ENCODE data around the gene ANO10. TPM values are rescaled to one million over a fixed set of nuclear protein-coding genes. Genes with fewer than 3 reads are reported as not detected.

ANO10 gene
- polyA plus RNA-seq, 3 donors: 11.2 to 24.8 (median 21.6) TPM

DNA sequence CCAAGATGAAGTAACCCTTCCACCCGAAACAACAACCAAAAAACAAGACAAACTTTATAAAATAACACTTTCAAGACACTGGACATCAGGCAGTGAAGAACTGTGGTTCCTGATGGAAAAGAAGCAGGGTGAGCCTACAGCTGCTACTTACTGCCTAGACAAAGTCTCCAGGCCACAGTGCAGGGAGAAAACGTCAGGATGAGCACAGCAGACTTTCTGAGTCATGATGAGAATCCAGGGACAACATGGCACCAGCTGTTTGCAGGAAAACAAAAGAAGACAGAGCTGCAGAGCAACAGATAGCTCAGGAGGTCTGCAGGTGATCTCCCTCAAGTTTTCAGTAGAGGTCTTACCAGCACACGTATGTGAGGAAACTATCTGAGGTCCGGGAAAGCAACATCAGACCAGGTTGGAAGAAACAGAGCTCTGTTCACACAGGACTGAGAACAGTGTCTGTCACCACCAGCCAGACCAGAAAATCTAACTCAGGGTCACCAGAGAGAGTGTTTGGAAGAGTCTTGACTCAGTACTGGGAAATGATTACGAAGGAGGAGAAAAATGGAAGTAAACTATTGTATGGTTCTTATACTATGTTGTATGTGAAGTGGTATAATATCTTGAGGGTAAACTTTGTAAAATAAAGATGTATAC lies 108.9 kb downstream of the ANO10 start:
- Mint-ChIP-seq H3K4me3 (no peak overlapping the region), H3K4me1 (no peaks in the 10 kb centered on the region), H3K9me3 (peaks cover 0 to 8% (median 2%) of the 10 kb centered on the region in 7 donors), H3K36me3 (peaks cover 20 to 24% of the 10 kb centered on the region in 2 donors), H3K27me3 (ENCODE audit: low read depth in 3 of 3) (no peaks in the 10 kb centered on the region), H3K27ac (peak overlapping the region in 1 of 7 donors; percentile 8)
- no peak overlapping the region for H3K27ac ChIP-seq (ENCODE audit: low read depth in 1 of 2, low read length in 2 of 2)
- H3K9ac ChIP-seq (ENCODE audit: insufficient read depth, low read length, poor library complexity, severe bottlenecking): no peak overlapping the region
- no peaks in the 10 kb centered on the region for H3K27me3 ChIP-seq (ENCODE audit: control insufficient read depth in 2 of 2, insufficient read depth in 2 of 2, low read length in 2 of 2)
- intact Hi-C loops (cut with micrococcal nuclease): no loop called here
- peaks cover 0 to 14% of the 10 kb centered on the region in 2 donors for H3K36me3 ChIP-seq (replicated peaks in 1 of 2; ENCODE audit: control insufficient read depth in 1 of 2, insufficient read depth in 2 of 2, low read length in 2 of 2)
- peaks cover 0 to 4% of the 10 kb centered on the region in 2 donors for H3K9me3 ChIP-seq (replicated peaks in 1 of 2; ENCODE audit: control insufficient read depth in 1 of 2, insufficient read depth in 1 of 2, low read length in 2 of 2)
- no peaks in the 10 kb centered on the region for H3K4me1 ChIP-seq (ENCODE audit: control insufficient read depth in 1 of 2, insufficient read depth in 2 of 2, low read length in 2 of 2)
- DNase-seq: no peak
- TF ChIP-seq, protein P1, sequence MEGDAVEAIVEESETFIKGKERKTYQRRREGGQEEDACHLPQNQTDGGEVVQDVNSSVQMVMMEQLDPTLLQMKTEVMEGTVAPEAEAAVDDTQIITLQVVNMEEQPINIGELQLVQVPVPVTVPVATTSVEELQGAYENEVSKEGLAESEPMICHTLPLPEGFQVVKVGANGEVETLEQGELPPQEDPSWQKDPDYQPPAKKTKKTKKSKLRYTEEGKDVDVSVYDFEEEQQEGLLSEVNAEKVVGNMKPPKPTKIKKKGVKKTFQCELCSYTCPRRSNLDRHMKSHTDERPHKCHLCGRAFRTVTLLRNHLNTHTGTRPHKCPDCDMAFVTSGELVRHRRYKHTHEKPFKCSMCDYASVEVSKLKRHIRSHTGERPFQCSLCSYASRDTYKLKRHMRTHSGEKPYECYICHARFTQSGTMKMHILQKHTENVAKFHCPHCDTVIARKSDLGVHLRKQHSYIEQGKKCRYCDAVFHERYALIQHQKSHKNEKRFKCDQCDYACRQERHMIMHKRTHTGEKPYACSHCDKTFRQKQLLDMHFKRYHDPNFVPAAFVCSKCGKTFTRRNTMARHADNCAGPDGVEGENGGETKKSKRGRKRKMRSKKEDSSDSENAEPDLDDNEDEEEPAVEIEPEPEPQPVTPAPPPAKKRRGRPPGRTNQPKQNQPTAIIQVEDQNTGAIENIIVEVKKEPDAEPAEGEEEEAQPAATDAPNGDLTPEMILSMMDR (IDR thresholded peaks at IDR 0.05): no peak
- no peaks in the 10 kb centered on the region for H3K79me2 ChIP-seq (ENCODE audit: insufficient read depth, low read length)
- no peak overlapping the region for H3K4me2 ChIP-seq (replicated peaks; ENCODE audit: extremely low read depth, low read length, poor library complexity, severe bottlenecking)
- no peak overlapping the region for H2AFZ ChIP-seq (ENCODE audit: insufficient read depth, low read depth, low read length, poor library complexity, severe bottlenecking)
- WGBS (ENCODE audit: insufficient coverage): 100% methylated on average over 3 of the region's 5 CpGs
- no peak overlapping the region for H3K4me3 ChIP-seq (replicated peaks in 1 of 3; ENCODE audit: low read depth in 2 of 3, low read length in 3 of 3)
- no peaks in the 10 kb centered on the region for H4K20me1 ChIP-seq (ENCODE audit: insufficient read depth, low read length)

DNA sequence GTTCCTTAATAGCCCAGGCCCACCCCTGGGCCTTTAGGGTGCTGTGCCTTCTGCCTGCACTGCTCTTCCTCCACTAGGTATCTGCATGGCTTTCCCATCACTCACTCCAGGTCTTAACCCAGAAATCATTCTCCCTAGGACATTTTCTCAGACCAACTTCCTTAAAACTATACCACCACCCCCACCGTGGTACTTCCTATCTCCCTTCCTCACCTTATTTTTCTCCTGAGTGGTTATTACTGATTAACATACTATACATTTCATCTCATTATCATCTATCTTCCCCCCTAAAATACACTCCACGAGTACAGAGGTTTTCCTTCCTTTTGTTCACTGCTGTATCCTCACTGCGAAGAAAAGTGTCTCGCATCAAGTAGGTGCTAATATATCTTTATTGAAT lies 115.2 kb downstream of the ANO10 start:
- Histone ChIP-seq H3K79me2 (ENCODE audit: insufficient read depth, low read length) (no peaks in the 10 kb centered on the region), H3K4me3 (replicated peaks in 1 of 3; ENCODE audit: low read depth in 2 of 3, low read length in 3 of 3) (no peak overlapping the region), H3K27ac (ENCODE audit: low read depth in 1 of 2, low read length in 2 of 2) (no peak overlapping the region), H3K27me3 (ENCODE audit: control insufficient read depth in 2 of 2, insufficient read depth in 2 of 2, low read length in 2 of 2) (no peaks in the 10 kb centered on the region), H4K20me1 (ENCODE audit: insufficient read depth, low read length) (no peaks in the 10 kb centered on the region), H3K36me3 (replicated peaks in 1 of 2; ENCODE audit: control insufficient read depth in 1 of 2, insufficient read depth in 2 of 2, low read length in 2 of 2) (no peaks in the 10 kb centered on the region), H2AFZ (ENCODE audit: insufficient read depth, low read depth, low read length, poor library complexity, severe bottlenecking) (no peak overlapping the region), H3K4me1 (ENCODE audit: control insufficient read depth in 1 of 2, insufficient read depth in 2 of 2, low read length in 2 of 2) (no peaks in the 10 kb centered on the region), H3K9ac (ENCODE audit: insufficient read depth, low read length, poor library complexity, severe bottlenecking) (no peak overlapping the region), H3K4me2 (replicated peaks; ENCODE audit: extremely low read depth, low read length, poor library complexity, severe bottlenecking) (no peak overlapping the region), H3K9me3 (replicated peaks in 1 of 2; ENCODE audit: control insufficient read depth in 1 of 2, insufficient read depth in 1 of 2, low read length in 2 of 2) (no peaks in the 10 kb centered on the region)
- H3K36me3 Mint-ChIP-seq: peaks cover 0 to 6% of the 10 kb centered on the region in 2 donors
- no peak overlapping the region for H3K27ac Mint-ChIP-seq
- peaks cover 0 to 3% (median 0%) of the 10 kb centered on the region in 3 donors for H3K27me3 Mint-ChIP-seq (ENCODE audit: low read depth in 3 of 3)
- H3K4me3 Mint-ChIP-seq: no peak overlapping the region
- H3K9me3 Mint-ChIP-seq: peaks cover 0 to 3% (median 0%) of the 10 kb centered on the region in 7 donors
- peaks cover 6% of the 10 kb centered on the region for H3K4me1 Mint-ChIP-seq
- intact Hi-C loops (cut with micrococcal nuclease): loop anchor here in 1 of 2 donors (10.0 kb wide), 1 partner anchor 282 kb away; no protein-coding TSS in a partner anchor
- DNase-seq: no peak
- WGBS (ENCODE audit: insufficient coverage): 0% methylated on average over 1 of the region's 4 CpGs
- TF ChIP-seq, protein P1 (IDR thresholded peaks at IDR 0.05): no peak
